GM03348 (cell line): ENCODE data around the gene GALNT10.

Experiments
- DNase-seq: peaks from one replicate; pipeline ENCODE4 v3.0.0; 2012; ENCODE audit warnings: low spot score

The GALNT10 gene

GRCh38 chr5:154324033-154324432 is 133.5 kb downstream of the GALNT10 start:
- no peak for DNase-seq

GRCh38 chr5:154325566-154325965 is 135.0 kb downstream of the GALNT10 start:
- DNase-seq = no peak

- no peak for DNase-seq
Measured at GRCh38 chr5:154329062-154329461, 138.5 kb downstream of the GALNT10 start.

- DNase-seq = no peak
Measured at GRCh38 chr5:154329519-154330040, 139.0 kb downstream of the GALNT10 start.

GRCh38 chr5:154330097-154330667 is 139.6 kb downstream of the GALNT10 start:
- DNase-seq = no peak

- DNase-seq = no peak
Measured at GRCh38 chr5:154331232-154331631, 140.7 kb downstream of the GALNT10 start.

- no peak for DNase-seq
Measured at GRCh38 chr5:154331924-154332323, 141.4 kb downstream of the GALNT10 start.

GRCh38 chr5:154332451-154332850 is 141.9 kb downstream of the GALNT10 start:
- DNase-seq = no peak

GRCh38 chr5:154333016-154333415 is 142.5 kb downstream of the GALNT10 start:
- DNase-seq = no peak

- DNase-seq = no peak
Measured at GRCh38 chr5:154334406-154335064, 144.0 kb downstream of the GALNT10 start.

- no peak for DNase-seq
Measured at GRCh38 chr5:154335065-154335448, 144.5 kb downstream of the GALNT10 start.

- no peak for DNase-seq
Measured at GRCh38 chr5:154341620-154342019, 151.1 kb downstream of the GALNT10 start.

- DNase-seq = no peak
Measured at GRCh38 chr5:154342211-154342610, 151.7 kb downstream of the GALNT10 start.

GRCh38 chr5:154342963-154343362 is 152.4 kb downstream of the GALNT10 start:
- DNase-seq = no peak

- DNase-seq = no peak
Measured at GRCh38 chr5:154344461-154344860, 153.9 kb downstream of the GALNT10 start.

- DNase-seq = no peak
Measured at GRCh38 chr5:154345255-154345952, 154.9 kb downstream of the GALNT10 start.

- no peak for DNase-seq
Measured at GRCh38 chr5:154346427-154346826, 155.9 kb downstream of the GALNT10 start.

GRCh38 chr5:154349626-154350264 is 159.2 kb downstream of the GALNT10 start:
- no peak for DNase-seq

- DNase-seq = no peak
Measured at GRCh38 chr5:154351141-154351540, 160.6 kb downstream of the GALNT10 start.

GRCh38 chr5:154351566-154351965 is 161.0 kb downstream of the GALNT10 start:
- no peak for DNase-seq

- DNase-seq = no peak
Measured at GRCh38 chr5:154352960-154353548, 162.5 kb downstream of the GALNT10 start.

- DNase-seq = peak; percentile 21
Measured at GRCh38 chr5:154355129-154355611, 164.6 kb downstream of the GALNT10 start.
